WTC11 (cell line): Measurements from ENCODE around the gene AMOT. TPM values are rescaled to one million over a fixed set of nuclear protein-coding genes. Genes with fewer than 3 reads are reported as not detected.

Source experiments
- ATAC-seq: fragments of 200-7000 bp; cut with Tn5 transposase; 2 replicates; pipeline ENCODE4 v1.10.0; 2021; ENCODE audit warnings: mild to moderate bottlenecking, moderate library complexity
- CTCF ChIA-PET: fragments of 300-600 bp; sonication (Branson Sonifier 250); formaldehyde crosslinking; loops from one replicate; lab custom pipeline; 2021; ENCODE audit warnings: antibody characterized with exemption; lab: Charles Lee
- POLR2A ChIA-PET: fragments of 350-600 bp; sonication (Branson Sonifier 250); formaldehyde crosslinking; loops from one replicate; lab custom pipeline; 2021; ENCODE audit warnings: antibody characterized with exemption; lab: Charles Lee
- DNase-seq: peaks from one replicate; pipeline ENCODE4 v3.0.0; 2021; ENCODE audit warnings: low spot score
- H3K27ac Mint-ChIP-seq: 2 replicates; pipeline ENCODE4 v1.8.0; 2021; ENCODE audit warnings: mixed read lengths
- H3K27me3 Mint-ChIP-seq: 2 replicates; pipeline ENCODE4 v1.8.0; 2021; ENCODE audit warnings: low read depth, mild to moderate bottlenecking, moderate library complexity, mixed read lengths
- H3K36me3 Mint-ChIP-seq: 2 replicates; pipeline ENCODE4 v1.8.0; 2021; ENCODE audit warnings: mixed read lengths
- H3K4me1 Mint-ChIP-seq: 2 replicates; pipeline ENCODE4 v1.8.0; 2022; ENCODE audit warnings: mixed read lengths
- H3K4me3 Mint-ChIP-seq: 2 replicates; pipeline ENCODE4 v1.8.0; 2021; ENCODE audit warnings: mild to moderate bottlenecking, moderate library complexity, mixed read lengths
- H3K9me3 Mint-ChIP-seq: 2 replicates; pipeline ENCODE4 v1.8.0; 2021; ENCODE audit warnings: mixed read lengths
- ARID4B ChIP-seq: sonication (generic); formaldehyde crosslinking; IDR thresholded peaks from 2 replicates; pipeline ENCODE4 v1.8.0; 2023; ENCODE audit warnings: missing genetic modification reagents, mild to moderate bottlenecking, borderline replicate concordance
- CREM ChIP-seq: sonication (generic); formaldehyde crosslinking; IDR thresholded peaks from 2 replicates; pipeline ENCODE4 v1.8.1; 2022; ENCODE audit warnings: mild to moderate bottlenecking, missing genetic modification reagents, moderate library complexity
- E2F5 ChIP-seq: sonication (generic); formaldehyde crosslinking; IDR thresholded peaks from 2 replicates; pipeline ENCODE4 v1.8.1; 2022; ENCODE audit warnings: mild to moderate bottlenecking, moderate library complexity, missing genetic modification reagents
- ELF4 ChIP-seq: sonication (generic); formaldehyde crosslinking; IDR thresholded peaks from 2 replicates; pipeline ENCODE4 v1.8.1; 2022; ENCODE audit warnings: low read depth, mild to moderate bottlenecking, moderate library complexity, missing genetic modification reagents
- ESRRA ChIP-seq: sonication (generic); formaldehyde crosslinking; IDR thresholded peaks from 2 replicates; pipeline ENCODE4 v1.8.1; 2022; ENCODE audit warnings: mild to moderate bottlenecking, missing genetic modification reagents, borderline replicate concordance
- ETV6 ChIP-seq: sonication (generic); formaldehyde crosslinking; IDR thresholded peaks from 2 replicates; pipeline ENCODE4 v1.8.1; 2022; ENCODE audit warnings: mild to moderate bottlenecking, missing genetic modification reagents
- FOXJ3 ChIP-seq: sonication (generic); formaldehyde crosslinking; IDR thresholded peaks from 2 replicates; pipeline ENCODE4 v1.9.0; 2021; ENCODE audit warnings: missing genetic modification reagents, mild to moderate bottlenecking, borderline replicate concordance
- FOXK1 ChIP-seq: sonication (generic); formaldehyde crosslinking; IDR thresholded peaks from 2 replicates; pipeline ENCODE4 v1.8.0; 2022; ENCODE audit warnings: mild to moderate bottlenecking, moderate library complexity, missing genetic modification reagents
- IRF2 ChIP-seq: sonication (generic); formaldehyde crosslinking; IDR thresholded peaks from 2 replicates; pipeline ENCODE4 v1.8.0; 2022; ENCODE audit warnings: low read depth, missing genetic modification reagents, borderline replicate concordance
- MYBL2 ChIP-seq: sonication (generic); formaldehyde crosslinking; IDR thresholded peaks from 2 replicates; pipeline ENCODE4 v1.8.1; 2023; ENCODE audit warnings: mild to moderate bottlenecking, moderate library complexity, missing genetic modification reagents
- NFYB ChIP-seq: sonication (generic); formaldehyde crosslinking; conservative IDR thresholded peaks from 2 replicates; pipeline ENCODE4 v1.8.0; 2022; ENCODE audit warnings: low read depth, missing genetic modification reagents
- OVOL2 ChIP-seq: fragments of 250-450 bp; sonication (Bioruptor Pico); IDR thresholded peaks from 2 replicates; pipeline ENCODE4 v1.9.0; 2021; ENCODE audit warnings: mild to moderate bottlenecking, borderline replicate concordance
- PRDM15 ChIP-seq: sonication (generic); formaldehyde crosslinking; IDR thresholded peaks from 2 replicates; pipeline ENCODE4 v1.8.0; 2022; ENCODE audit warnings: missing genetic modification reagents
- RORB ChIP-seq: fragments of 250-450 bp; sonication (Bioruptor Pico); IDR thresholded peaks from 2 replicates; pipeline ENCODE4 v1.9.0; 2021; ENCODE audit warnings: mild to moderate bottlenecking
- SMAD4 ChIP-seq: sonication (generic); formaldehyde crosslinking; IDR thresholded peaks from 2 replicates; pipeline ENCODE4 v1.8.0; 2022; ENCODE audit warnings: mild to moderate bottlenecking, missing genetic modification reagents
- SOX15 ChIP-seq: fragments of 250-450 bp; sonication (Bioruptor Pico); IDR thresholded peaks from 2 replicates; pipeline ENCODE4 v1.9.0; 2021; ENCODE audit warnings: mild to moderate bottlenecking
- TCF7 ChIP-seq: sonication (generic); formaldehyde crosslinking; IDR thresholded peaks from 2 replicates; pipeline ENCODE4 v1.8.0; 2022; ENCODE audit warnings: mild to moderate bottlenecking, low read depth, missing genetic modification reagents, moderate library complexity
- TEAD1 ChIP-seq: sonication (generic); formaldehyde crosslinking; IDR thresholded peaks from 2 replicates; pipeline ENCODE4 v1.8.0; 2022; ENCODE audit warnings: mild to moderate bottlenecking, missing genetic modification reagents
- ZBTB21 ChIP-seq: sonication (generic); formaldehyde crosslinking; IDR thresholded peaks from 2 replicates; pipeline ENCODE4 v1.8.1; 2023; ENCODE audit warnings: mild to moderate bottlenecking, missing genetic modification reagents, borderline replicate concordance
- ZNF396 ChIP-seq: fragments of 250-450 bp; sonication (Bioruptor Pico); IDR thresholded peaks from 2 replicates; pipeline ENCODE4 v1.8.0; 2021; ENCODE audit warnings: mild to moderate bottlenecking, moderate library complexity, borderline replicate concordance
- ZNF416 ChIP-seq: fragments of 250-450 bp; sonication (Bioruptor Pico); IDR thresholded peaks from 2 replicates; pipeline ENCODE4 v1.9.0; 2021; ENCODE audit warnings: mild to moderate bottlenecking, inconsistent platforms
- ZNF512 ChIP-seq: sonication (generic); formaldehyde crosslinking; IDR thresholded peaks from 2 replicates; pipeline ENCODE4 v1.8.1; 2022; ENCODE audit warnings: missing genetic modification reagents, borderline replicate concordance
- ZNF671 ChIP-seq: fragments of 250-450 bp; sonication (Bioruptor Pico); IDR thresholded peaks from 2 replicates; pipeline ENCODE4 v1.8.0; 2021; ENCODE audit warnings: mild to moderate bottlenecking
- total RNA-seq: library from RNA; stranded (reverse); gene quantifications from 3 replicates; pipeline ENCODE4 v1.2.3, GENCODE V29; 2021

The AMOT gene
- total RNA-seq, 1 experiment from 2014 or later = 7.2 TPM

- ChIA-PET CTCF (no interaction called here), POLR2A (no interaction called here)
- H3K27me3 Mint-ChIP-seq = peaks cover 41% of the 10 kb centered on the region
- TF ChIP-seq SMAD4 = no peak
- no peak for TF ChIP-seq ELF4 (CRISPR knock-in tag)
- ATAC-seq = no peak
- no peak for DNase-seq
- H3K4me3 Mint-ChIP-seq = no peak overlapping the region
- no peaks in the 10 kb centered on the region for H3K9me3 Mint-ChIP-seq
- H3K36me3 Mint-ChIP-seq = peaks cover 3% of the 10 kb centered on the region; the same call in 1 of the 2 replicates
- H3K4me1 Mint-ChIP-seq = peaks cover 25% of the 10 kb centered on the region
- no peak overlapping the region for H3K27ac Mint-ChIP-seq
Observed at GRCh38 chrX:112837531-112837930, 3.1 kb downstream of the AMOT start.

- Mint-ChIP-seq H3K27me3 (peaks cover 39% of the 10 kb centered on the region), H3K9me3 (no peaks in the 10 kb centered on the region), H3K4me1 (peaks cover 26% of the 10 kb centered on the region), H3K36me3 (peaks cover 3% of the 10 kb centered on the region; the same call in 1 of the 2 replicates)
- POLR2A ChIA-PET = no interaction called here
- CTCF ChIA-PET = no interaction called here
- no peak for TF ChIP-seq ARID4B (CRISPR knock-in tag)
- TF ChIP-seq TCF7 (CRISPR knock-in tag) = no peak
- no peak for TF ChIP-seq PRDM15 (CRISPR knock-in tag)
- no peak for TF ChIP-seq ZNF512 (CRISPR knock-in tag)
- TF ChIP-seq ESRRA (CRISPR knock-in tag) = no peak
- TF ChIP-seq ZNF416 (CRISPR knock-in tag) = no peak
- no peak for TF ChIP-seq RORB (CRISPR knock-in tag)
- TF ChIP-seq FOXK1 = no peak
- TF ChIP-seq, all 79 proteins: peak for 0
- ATAC-seq = no peak
- Mint-ChIP-seq H3K27ac (no peak overlapping the region), H3K4me3 (no peak overlapping the region)
- no peak for DNase-seq
Observed at GRCh38 chrX:112835019-112835418, 5.6 kb downstream of the AMOT start.

DNA sequence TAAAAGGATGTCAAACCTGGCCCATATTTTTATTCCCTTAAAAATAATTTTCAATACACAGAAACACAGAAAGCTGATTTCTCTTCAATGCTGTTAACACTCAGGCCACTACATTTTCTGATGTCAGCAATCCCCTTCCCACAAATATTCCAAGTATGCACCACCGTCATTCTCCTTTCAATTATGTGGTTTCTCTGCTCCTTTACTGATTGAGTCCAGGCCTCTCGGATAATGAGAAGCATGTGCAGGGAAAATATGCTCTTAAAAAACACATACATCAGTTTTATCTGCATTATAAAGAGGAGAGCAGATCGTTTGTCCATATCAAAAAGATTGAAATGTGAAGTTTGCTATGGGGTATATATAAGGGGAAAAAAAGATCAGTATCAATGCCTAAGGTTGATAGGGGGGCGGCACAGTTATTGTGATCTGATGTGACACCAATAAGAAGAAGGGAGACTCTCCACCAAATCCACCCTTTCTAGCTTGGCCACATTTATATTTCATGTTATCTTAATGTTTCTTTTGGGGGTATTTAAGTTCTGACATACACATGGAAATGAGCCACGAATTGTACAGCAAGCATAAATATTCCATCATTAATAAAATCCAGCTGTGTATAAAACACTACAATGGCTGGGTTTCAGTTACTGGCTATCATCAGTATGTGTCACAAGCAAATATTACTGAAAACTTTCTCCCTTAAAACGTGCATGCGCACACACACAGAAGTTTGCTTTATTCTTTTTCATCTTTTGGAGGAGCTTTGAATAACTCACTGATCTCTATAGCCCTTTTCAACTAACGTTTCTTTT, 6.4 kb downstream of the AMOT start:
- ATAC-seq (no peak), DNase-seq (no peak)
- Mint-ChIP-seq H3K9me3 (no peaks in the 10 kb centered on the region), H3K27me3 (peaks cover 31% of the 10 kb centered on the region), H3K4me3 (no peak overlapping the region), H3K36me3 (no peaks in the 10 kb centered on the region), H3K27ac (no peak overlapping the region), H3K4me1 (peaks cover 20% of the 10 kb centered on the region)
- POLR2A ChIA-PET = no interaction called here
- CTCF ChIA-PET = no interaction called here
- no peak for TF ChIP-seq OVOL2 (CRISPR knock-in tag)
- TF ChIP-seq TCF7 (CRISPR knock-in tag) = no peak
- no peak for TF ChIP-seq ZNF671 (CRISPR knock-in tag)
- TF ChIP-seq TEAD1 (CRISPR knock-in tag) = no peak
- no peak for TF ChIP-seq ZBTB21
- TF ChIP-seq NFYB (CRISPR knock-in tag) = no peak
- TF ChIP-seq E2F5 (CRISPR knock-in tag) = no peak
- no peak for TF ChIP-seq FOXJ3 (CRISPR knock-in tag)
- no peak for TF ChIP-seq ETV6
- no peak for TF ChIP-seq SOX15 (CRISPR knock-in tag)
- TF ChIP-seq MYBL2 (CRISPR knock-in tag) = no peak
- TF ChIP-seq ZNF396 = no peak
- TF ChIP-seq CREM (CRISPR knock-in tag) = no peak
- TF ChIP-seq IRF2 (CRISPR knock-in tag) = no peak
